HepG2 (cell line): ENCODE results near the gene GSG1. TPM values are rescaled to one million over a fixed set of nuclear protein-coding genes. Genes with fewer than 3 reads are reported as not detected.
A peak's percentile ranks its signal among the peaks of the same experiment; 100 is the strongest.

Source experiments
- EHMT2 ChIP-seq: fragments of 200-600 bp; sonication (generic); IDR thresholded peaks from 2 replicates; pipeline ENCODE4 v1.7.0; 2017; ENCODE audit warnings: antibody characterized with exemption, low read depth, low read length, borderline replicate concordance
- FOXC1 ChIP-seq: sonication (generic); formaldehyde crosslinking; IDR thresholded peaks from 2 replicates; pipeline ENCODE4 v1.8.0; 2022; ENCODE audit warnings: mild to moderate bottlenecking, missing genetic modification reagents, borderline replicate concordance
- GLI4 ChIP-seq: sonication (generic); formaldehyde crosslinking; IDR thresholded peaks from 2 replicates; pipeline ENCODE4 v1.5.1; 2020; ENCODE audit warnings: missing genetic modification reagents, mild to moderate bottlenecking, moderate library complexity, borderline replicate concordance
- ISX ChIP-seq: sonication (generic); formaldehyde crosslinking; conservative IDR thresholded peaks from 2 replicates; pipeline ENCODE4 v1.5.0; 2020; ENCODE audit warnings: missing genetic modification reagents
- JDP2 ChIP-seq: sonication (generic); formaldehyde crosslinking; IDR thresholded peaks from 2 replicates; pipeline ENCODE4 v1.8.1; 2022; ENCODE audit warnings: missing genetic modification reagents, borderline replicate concordance
- KLF9 ChIP-seq: IDR thresholded peaks from 2 replicates; pipeline ENCODE4 v1.6.1; 2016; ENCODE audit warnings: low read depth
- NCOA5 ChIP-seq: sonication (generic); formaldehyde crosslinking; IDR thresholded peaks from 2 replicates; pipeline ENCODE4 v1.4.0; 2020; ENCODE audit warnings: missing genetic modification reagents
- NR2F2 ChIP-seq: IDR thresholded peaks from 2 replicates; pipeline ENCODE4 v1.6.1; 2012; ENCODE audit warnings: low read depth, inconsistent platforms, borderline replicate concordance
- POLR2G ChIP-seq: fragments of 200-400 bp; formaldehyde crosslinking; IDR thresholded peaks from 2 replicates; pipeline ENCODE4 v1.6.1; 2018; ENCODE audit warnings: mild to moderate bottlenecking, low read depth, low read length, moderate library complexity
- SOX5 ChIP-seq: IDR thresholded peaks from 2 replicates; pipeline ENCODE4 v1.6.1; 2016; ENCODE audit warnings: borderline replicate concordance
- TBL1XR1 ChIP-seq: fragments of 150-350 bp; IDR thresholded peaks from 2 replicates; pipeline ENCODE4 v1.6.1; 2014; ENCODE audit warnings: borderline replicate concordance, low read length; ENCODE audit not compliant: partially characterized antibody
- TBX3 ChIP-seq: fragments of 450-650 bp; IDR thresholded peaks from 2 replicates; pipeline ENCODE4 v1.6.1; 2017; ENCODE audit warnings: antibody characterized with exemption, mild to moderate bottlenecking, inconsistent platforms, borderline replicate concordance
- TEAD3 ChIP-seq: optimal IDR thresholded peaks from 2 replicates; pipeline ENCODE3; 2016; ENCODE audit warnings: borderline replicate concordance
- ZMYM2 ChIP-seq: sonication (generic); formaldehyde crosslinking; IDR thresholded peaks from 2 replicates; pipeline ENCODE4 v1.8.0; 2022; ENCODE audit warnings: mild to moderate bottlenecking, missing genetic modification reagents
- ZNF296 ChIP-seq: sonication (generic); formaldehyde crosslinking; conservative IDR thresholded peaks from 2 replicates; pipeline ENCODE4 v1.5.0; 2020; ENCODE audit warnings: mild to moderate bottlenecking, missing genetic modification reagents
- ZNF460 ChIP-seq: sonication (generic); formaldehyde crosslinking; IDR thresholded peaks from 2 replicates; pipeline ENCODE4 v1.5.1; 2020; ENCODE audit warnings: missing genetic modification reagents, mild to moderate bottlenecking, borderline replicate concordance
- ZNF7 ChIP-seq: IDR thresholded peaks from 2 replicates; pipeline ENCODE4 v1.6.1; 2016; ENCODE audit warnings: missing biosample characterization, missing genetic modification reagents
- ZNF775 ChIP-seq: sonication (generic); formaldehyde crosslinking; IDR thresholded peaks from 2 replicates; pipeline ENCODE4 v1.4.0; 2020; ENCODE audit warnings: missing genetic modification reagents, mild to moderate bottlenecking, moderate library complexity, borderline replicate concordance
- ZNF841 ChIP-seq: sonication (generic); formaldehyde crosslinking; IDR thresholded peaks from 2 replicates; pipeline ENCODE4 v1.8.1; 2023; ENCODE audit warnings: missing genetic modification reagents, borderline replicate concordance
- polyA plus RNA-seq, 8 experiments: library from polyadenylated mRNA; depleted of rRNA in 3 of 8; stranded (reverse) in 7 of 8; unstranded in 1 of 8; fragments of >200 nt; fragmentation: Illumina TruSeq in 4 of 8; extraction: Trizol in 4 of 8; gene quantifications; 2 replicates each; pipeline versions ENCODE4 v1.2.1 to v1.2.3, GENCODE V29; 2011 to 2016; ENCODE audit warnings: low read depth in 4 of 8, missing spikeins in 1 of 8, mixed read lengths in 1 of 8; ENCODE audit not compliant: insufficient read depth in 1 of 8
- total RNA-seq, 5 experiments: library from RNA; depleted of rRNA; stranded (reverse); fragments of >200 nt; fragmentation: Illumina TruSeq; extraction: Trizol; gene quantifications; 2 replicates each; pipeline ENCODE4 v1.2.3, GENCODE V29; 2016; ENCODE audit warnings: low read depth in 1 of 5
- TF ChIP-seq, protein P1 (sequence below): sonication (generic); formaldehyde crosslinking; IDR thresholded peaks from 2 replicates; pipeline ENCODE4 v1.4.0; 2020; ENCODE audit warnings: missing genetic modification reagents
- TF ChIP-seq, protein P2 (sequence below): sonication (generic); formaldehyde crosslinking; IDR thresholded peaks from 2 replicates; pipeline ENCODE4 v1.5.0; 2020; ENCODE audit warnings: missing genetic modification reagents, mild to moderate bottlenecking, borderline replicate concordance
- TF ChIP-seq, protein P3 (sequence below): IDR thresholded peaks from 2 replicates; pipeline ENCODE4 v1.6.1; 2012; ENCODE audit warnings: low read length, improper control_type of control experiment
- TF ChIP-seq, protein P4 (sequence below): sonication (generic); formaldehyde crosslinking; IDR thresholded peaks from 2 replicates; pipeline ENCODE4 v1.5.0; 2020; ENCODE audit warnings: missing genetic modification reagents

GSG1 gene
- total and polyA plus RNA-seq, 2 of the 13 experiments (the other 11 are each of a cell fraction or from before 2014, with no cell fraction given): not detected

- TF ChIP-seq JDP2: no peak
- TF ChIP-seq SOX5 (CRISPR knock-in tag): no peak
- TF ChIP-seq ZNF296 (CRISPR knock-in tag): no peak
- no peak for TF ChIP-seq ZNF775 (CRISPR knock-in tag)
- TF ChIP-seq ZNF460 (CRISPR knock-in tag): no peak
- peak; percentile 34 for TF ChIP-seq TEAD3 (CRISPR knock-in tag)
- TF ChIP-seq FOXC1 (CRISPR knock-in tag): peak; percentile 65; the same call in 1 of the 2 replicates
- no peak for TF ChIP-seq TBX3
- TF ChIP-seq, protein P1, sequence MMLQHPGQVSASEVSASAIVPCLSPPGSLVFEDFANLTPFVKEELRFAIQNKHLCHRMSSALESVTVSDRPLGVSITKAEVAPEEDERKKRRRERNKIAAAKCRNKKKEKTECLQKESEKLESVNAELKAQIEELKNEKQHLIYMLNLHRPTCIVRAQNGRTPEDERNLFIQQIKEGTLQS: no peak
- no peak for TF ChIP-seq ISX (CRISPR knock-in tag)
- TF ChIP-seq EHMT2: no peak
- TF ChIP-seq ZNF841 (CRISPR knock-in tag): no peak
- no peak for TF ChIP-seq ZMYM2 (CRISPR knock-in tag)
- TF ChIP-seq ZNF7 (CRISPR knock-in tag): no peak
- no peak for TF ChIP-seq NR2F2
- TF ChIP-seq, protein P2, sequence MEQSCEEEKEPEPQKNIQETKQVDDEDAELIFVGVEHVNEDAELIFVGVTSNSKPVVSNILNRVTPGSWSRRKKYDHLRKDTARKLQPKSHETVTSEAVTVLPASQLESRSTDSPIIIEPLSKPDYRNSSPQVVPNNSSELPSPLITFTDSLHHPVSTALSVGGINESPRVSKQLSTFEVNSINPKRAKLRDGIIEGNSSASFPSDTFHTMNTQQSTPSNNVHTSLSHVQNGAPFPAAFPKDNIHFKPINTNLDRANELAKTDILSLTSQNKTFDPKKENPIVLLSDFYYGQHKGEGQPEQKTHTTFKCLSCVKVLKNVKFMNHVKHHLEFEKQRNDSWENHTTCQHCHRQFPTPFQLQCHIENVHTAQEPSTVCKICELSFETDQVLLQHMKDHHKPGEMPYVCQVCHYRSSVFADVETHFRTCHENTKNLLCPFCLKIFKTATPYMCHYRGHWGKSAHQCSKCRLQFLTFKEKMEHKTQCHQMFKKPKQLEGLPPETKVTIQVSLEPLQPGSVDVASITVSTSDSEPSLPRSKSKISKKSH (CRISPR knock-in tag): no peak
- no peak for TF ChIP-seq KLF9 (CRISPR knock-in tag)
- TF ChIP-seq NCOA5 (CRISPR knock-in tag): no peak
- TF ChIP-seq, protein P3, sequence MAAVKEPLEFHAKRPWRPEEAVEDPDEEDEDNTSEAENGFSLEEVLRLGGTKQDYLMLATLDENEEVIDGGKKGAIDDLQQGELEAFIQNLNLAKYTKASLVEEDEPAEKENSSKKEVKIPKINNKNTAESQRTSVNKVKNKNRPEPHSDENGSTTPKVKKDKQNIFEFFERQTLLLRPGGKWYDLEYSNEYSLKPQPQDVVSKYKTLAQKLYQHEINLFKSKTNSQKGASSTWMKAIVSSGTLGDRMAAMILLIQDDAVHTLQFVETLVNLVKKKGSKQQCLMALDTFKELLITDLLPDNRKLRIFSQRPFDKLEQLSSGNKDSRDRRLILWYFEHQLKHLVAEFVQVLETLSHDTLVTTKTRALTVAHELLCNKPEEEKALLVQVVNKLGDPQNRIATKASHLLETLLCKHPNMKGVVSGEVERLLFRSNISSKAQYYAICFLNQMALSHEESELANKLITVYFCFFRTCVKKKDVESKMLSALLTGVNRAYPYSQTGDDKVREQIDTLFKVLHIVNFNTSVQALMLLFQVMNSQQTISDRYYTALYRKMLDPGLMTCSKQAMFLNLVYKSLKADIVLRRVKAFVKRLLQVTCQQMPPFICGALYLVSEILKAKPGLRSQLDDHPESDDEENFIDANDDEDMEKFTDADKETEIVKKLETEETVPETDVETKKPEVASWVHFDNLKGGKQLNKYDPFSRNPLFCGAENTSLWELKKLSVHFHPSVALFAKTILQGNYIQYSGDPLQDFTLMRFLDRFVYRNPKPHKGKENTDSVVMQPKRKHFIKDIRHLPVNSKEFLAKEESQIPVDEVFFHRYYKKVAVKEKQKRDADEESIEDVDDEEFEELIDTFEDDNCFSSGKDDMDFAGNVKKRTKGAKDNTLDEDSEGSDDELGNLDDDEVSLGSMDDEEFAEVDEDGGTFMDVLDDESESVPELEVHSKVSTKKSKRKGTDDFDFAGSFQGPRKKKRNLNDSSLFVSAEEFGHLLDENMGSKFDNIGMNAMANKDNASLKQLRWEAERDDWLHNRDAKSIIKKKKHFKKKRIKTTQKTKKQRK: no peak
- peak; percentile 72 for TF ChIP-seq POLR2G
- TF ChIP-seq GLI4 (CRISPR knock-in tag): no peak
- TF ChIP-seq, protein P4, sequence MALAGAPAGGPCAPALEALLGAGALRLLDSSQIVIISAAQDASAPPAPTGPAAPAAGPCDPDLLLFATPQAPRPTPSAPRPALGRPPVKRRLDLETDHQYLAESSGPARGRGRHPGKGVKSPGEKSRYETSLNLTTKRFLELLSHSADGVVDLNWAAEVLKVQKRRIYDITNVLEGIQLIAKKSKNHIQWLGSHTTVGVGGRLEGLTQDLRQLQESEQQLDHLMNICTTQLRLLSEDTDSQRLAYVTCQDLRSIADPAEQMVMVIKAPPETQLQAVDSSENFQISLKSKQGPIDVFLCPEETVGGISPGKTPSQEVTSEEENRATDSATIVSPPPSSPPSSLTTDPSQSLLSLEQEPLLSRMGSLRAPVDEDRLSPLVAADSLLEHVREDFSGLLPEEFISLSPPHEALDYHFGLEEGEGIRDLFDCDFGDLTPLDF (CRISPR knock-in tag): no peak
- TF ChIP-seq TBL1XR1: no peak
Measured at GRCh38 chr12:13044002-13044905, 59.2 kb downstream of the GSG1 start, which contains the start of gene FAM234B (continued).
